Lung microvascular endothelial cell (primary cell): ENCODE data around the gene TEX38. TPM values are rescaled to one million over a fixed set of nuclear protein-coding genes. Genes with fewer than 3 reads are reported as not detected.

Experiments used
- DNase-seq, 2 donors: peaks; one replicate each; pipeline versions ENCODE4 v3.0.0 to v3.0.0-alpha.2; 2010; ENCODE audit warnings: low read depth in 2 of 2
- total RNA-seq: library from RNA; depleted of rRNA; stranded (reverse); fragments of >200 nt; gene quantifications from 2 replicates; pipeline ENCODE4 v1.2.1, GENCODE V29; 2014

Gene TEX38
- total RNA-seq, 1 donor from 2014 or later = under 0.01 TPM

GRCh38 chr1:46721686-46722205 lies 50.1 kb downstream of the TEX38 start:
- DNase-seq = no peak

Other genes starting within 250 kb of the TEX38 start
- gene DMBX1, start 182.0 kb upstream of the TEX38 start, total RNA-seq = not detected in 2 replicates
- gene KNCN, start 120.2 kb upstream of the TEX38 start, total RNA-seq = not detected in 2 replicates
- 11.8 and 12.1 TPM in 2 replicates for gene MKNK1, start 67.6 kb upstream of the TEX38 start, total RNA-seq
- 6.3 and 10.3 TPM in 2 replicates for gene MOB3C, start 55.0 kb upstream of the TEX38 start, total RNA-seq
- 19.8 and 22.2 TPM in 2 replicates for gene ATPAF1, start 3.5 kb upstream of the TEX38 start, total RNA-seq
- 44.7 and 65.7 TPM in 2 replicates for gene EFCAB14, start 47.3 kb downstream of the TEX38 start, total RNA-seq
- gene CYP4B1, start 127.2 kb downstream of the TEX38 start, total RNA-seq = not detected in 2 replicates